H1 (cell line): ENCODE results near the gene SLC25A12.

Experiments
- CTCF ChIP-seq, 3 experiments: IDR thresholded peaks; 1 replicate in 2 of 3; 2 replicates in 1 of 3; pipeline versions ENCODE4 v1.5.1 to v1.6.1; 2011; ENCODE audit warnings: low read length in 3 of 3, mild to moderate bottlenecking in 3 of 3, inconsistent platforms in 2 of 3, low read depth in 1 of 3, moderate library complexity in 1 of 3; ENCODE audit not compliant: insufficient read depth in 1 of 3; ENCODE audit errors: control extremely low read depth in 1 of 3
- EP300 ChIP-seq, 2 experiments: IDR thresholded peaks; 1 replicate in 1 of 2; 2 replicates in 1 of 2; pipeline ENCODE4 v1.6.1; 2011 to 2012; ENCODE audit warnings: low read depth in 2 of 2, low read length in 2 of 2, mild to moderate bottlenecking in 2 of 2, borderline replicate concordance in 1 of 2, inconsistent platforms in 1 of 2, moderate library complexity in 1 of 2
- POLR2A ChIP-seq, 2 experiments: IDR thresholded peaks; 1 replicate in 1 of 2; 2 replicates in 1 of 2; pipeline ENCODE4 v1.6.1; 2011; ENCODE audit warnings: low read depth in 2 of 2, low read length in 2 of 2, mild to moderate bottlenecking in 2 of 2; ENCODE audit errors: control extremely low read depth in 1 of 2
- POLR2AphosphoS5 ChIP-seq: IDR thresholded peaks from 2 replicates; pipeline ENCODE4 v1.6.1; 2011; ENCODE audit warnings: low read depth, low read length
- RAD21 ChIP-seq, 2 experiments: IDR thresholded peaks in 1 of 2; conservative IDR thresholded peaks in 1 of 2; 2 replicates each; pipeline ENCODE4 v1.6.1; 2011; ENCODE audit warnings: low read depth in 2 of 2, low read length in 2 of 2, improper control_type of control experiment in 1 of 2, inconsistent platforms in 1 of 2, mild to moderate bottlenecking in 1 of 2, moderate library complexity in 1 of 2
- SRF ChIP-seq: IDR thresholded peaks from 2 replicates; pipeline ENCODE4 v1.6.1; 2011; ENCODE audit warnings: mild to moderate bottlenecking, low read depth, low read length, moderate library complexity
- TAF1 ChIP-seq: IDR thresholded peaks from 2 replicates; pipeline ENCODE4 v1.6.1; 2011; ENCODE audit warnings: mild to moderate bottlenecking, low read depth, low read length
- YY1 ChIP-seq: IDR thresholded peaks from 2 replicates; pipeline ENCODE4 v1.6.1; 2011; ENCODE audit warnings: low read depth, mild to moderate bottlenecking, low read length

- TF ChIP-seq RAD21 (IDR thresholded peaks at IDR 0.05 in 1 of 2, conservative IDR thresholded peaks at IDR 0.05 in 1 of 2; ENCODE audit: low read depth in 2 of 2, low read length in 2 of 2) (no peak), SRF (no peak), CTCF (IDR thresholded peaks at IDR 0.05; ENCODE audit: control extremely low read depth in 1 of 3, insufficient read depth in 1 of 3, low read depth in 1 of 3, low read length in 3 of 3) (no peak), YY1 (no peak), EP300 (IDR thresholded peaks at IDR 0.05; ENCODE audit: borderline replicate concordance in 1 of 2, low read depth in 2 of 2, low read length in 2 of 2) (no peak), TAF1 (no peak), POLR2AphosphoS5 (no peak), POLR2A (IDR thresholded peaks at IDR 0.05; ENCODE audit: control extremely low read depth in 1 of 2, low read depth in 2 of 2, low read length in 2 of 2) (no peak)
These were observed 1.7 kb upstream of the SLC25A12 start for GRCh38 chr2:171895786-171896185.
